Ectodermal cell (in vitro differentiated cells): Measurements from ENCODE around the gene STARD9.
"Not testable (repeated sequence)": the region's sequence is repeated elsewhere in the genome, so short reads cannot be mapped to it uniquely, and the experiment has no call there.

Experiments
- H3K27ac ChIP-seq: 2 replicates; pipeline ENCODE4 v1.7.0; 2013; ENCODE audit warnings: mild to moderate bottlenecking, low read depth, low read length; ENCODE audit not compliant: insufficient read depth, poor library complexity, severe bottlenecking
- H3K27me3 ChIP-seq: 2 replicates; pipeline ENCODE4 v1.7.0; 2013; ENCODE audit warnings: mild to moderate bottlenecking, low read length; ENCODE audit not compliant: insufficient read depth, control insufficient read depth, poor library complexity, severe bottlenecking
- H3K36me3 ChIP-seq: one replicate; pipeline ENCODE4 v1.7.0; 2013; ENCODE audit warnings: low read length; ENCODE audit not compliant: control insufficient read depth, insufficient read depth
- H3K4me1 ChIP-seq: one replicate; pipeline ENCODE4 v1.7.0; 2013; ENCODE audit warnings: low read length; ENCODE audit not compliant: control insufficient read depth, insufficient read depth
- H3K4me3 ChIP-seq: 2 replicates; pipeline ENCODE4 v1.7.0; 2013; ENCODE audit warnings: low read depth, low read length, control low read depth; ENCODE audit not compliant: insufficient read depth
- H3K9me3 ChIP-seq: 2 replicates; pipeline ENCODE4 v1.7.0; 2013; ENCODE audit warnings: mild to moderate bottlenecking, low read length, moderate library complexity; ENCODE audit not compliant: control insufficient read depth
- WGBS, 2 experiments: methylation state at CpG; one replicate each; pipeline ENCODE4 v1.1.7; 2013; ENCODE audit warnings: missing lambda C conversion rate in 2 of 2; 5-methylcytosine and 5-hydroxymethylcytosine counted together

Gene STARD9

GRCh38 chr15:42674472-42674871 lies 99.1 kb downstream of the STARD9 start:
- no peaks in the 10 kb centered on the region for H3K36me3 ChIP-seq
- WGBS, 2 experiments = 96% methylated on average over 6 of the region's 6 CpGs

GRCh38 chr15:42675021-42675420 lies 99.6 kb downstream of the STARD9 start:
- Histone ChIP-seq H3K4me1 (no peaks in the 10 kb centered on the region), H3K4me3 (no peak overlapping the region), H3K27me3 (no peaks in the 10 kb centered on the region), H3K36me3 (no peaks in the 10 kb centered on the region), H3K27ac (no peak overlapping the region), H3K9me3 (no peaks in the 10 kb centered on the region)
- 100% methylated on average over 1 of the region's 1 CpG for WGBS, 2 experiments

More at GRCh38 chr15:42674472-42674871, 99.1 kb downstream of the STARD9 start:
- Histone ChIP-seq H3K27ac (no peak overlapping the region), H3K9me3 (no peaks in the 10 kb centered on the region), H3K4me1 (no peaks in the 10 kb centered on the region), H3K27me3 (no peaks in the 10 kb centered on the region), H3K4me3 (no peak overlapping the region)

GRCh38 chr15:42679285-42680141 lies 104.1 kb downstream of the STARD9 start:
- H3K9me3 ChIP-seq = no peaks in the 10 kb centered on the region
- WGBS, 2 experiments = 94 to 95% methylated on average over 7 of the region's 7 CpGs
- H3K4me3 ChIP-seq = no peak overlapping the region
- H3K4me1 ChIP-seq = no peaks in the 10 kb centered on the region
- no peak overlapping the region for H3K27ac ChIP-seq
- H3K36me3 ChIP-seq = peaks cover 20% of the 10 kb centered on the region
- H3K27me3 ChIP-seq = no peaks in the 10 kb centered on the region

GRCh38 chr15:42680142-42680482 lies 104.7 kb downstream of the STARD9 start:
- peaks cover 21% of the 10 kb centered on the region for H3K36me3 ChIP-seq
- 91 to 96% methylated on average over 5 of the region's 5 CpGs for WGBS, 2 experiments

GRCh38 chr15:42681119-42681518 lies 105.7 kb downstream of the STARD9 start:
- H3K4me1 ChIP-seq = no peaks in the 10 kb centered on the region
- H3K27me3 ChIP-seq = no peaks in the 10 kb centered on the region
- no peak overlapping the region for H3K27ac ChIP-seq
- H3K4me3 ChIP-seq = no peak overlapping the region
- 94 to 95% methylated on average over 6 of the region's 6 CpGs for WGBS, 2 experiments
- no peaks in the 10 kb centered on the region for H3K9me3 ChIP-seq
- peaks cover 21% of the 10 kb centered on the region for H3K36me3 ChIP-seq

More at GRCh38 chr15:42680142-42680482, 104.7 kb downstream of the STARD9 start:
- not testable (repeated sequence) for H3K9me3 ChIP-seq, H3K4me1 ChIP-seq, H3K27me3 ChIP-seq, H3K27ac ChIP-seq, H3K4me3 ChIP-seq

GRCh38 chr15:42686281-42686680 lies 110.9 kb downstream of the STARD9 start:
- Histone ChIP-seq H3K36me3 (peaks cover 32% of the 10 kb centered on the region), H3K9me3 (no peaks in the 10 kb centered on the region), H3K4me1 (no peaks in the 10 kb centered on the region), H3K4me3 (no peak overlapping the region), H3K27me3 (no peaks in the 10 kb centered on the region), H3K27ac (no peak overlapping the region)
- 97% methylated on average over 8 of the region's 8 CpGs for WGBS, 2 experiments

- Histone ChIP-seq H3K9me3 (no peaks in the 10 kb centered on the region), H3K36me3 (peaks cover 22% of the 10 kb centered on the region), H3K4me1 (no peaks in the 10 kb centered on the region), H3K27me3 (no peaks in the 10 kb centered on the region), H3K4me3 (no peak overlapping the region), H3K27ac (no peak overlapping the region)
- WGBS, 2 experiments = 93 to 94% methylated on average over 4 of the region's 4 CpGs
Observed at GRCh38 chr15:42687740-42688139, 112.3 kb downstream of the STARD9 start.

GRCh38 chr15:42688301-42688700 lies 112.9 kb downstream of the STARD9 start:
- WGBS, 2 experiments = 94% methylated on average over 3 of the region's 3 CpGs
- Histone ChIP-seq H3K4me1 (no peaks in the 10 kb centered on the region), H3K27ac (no peak overlapping the region), H3K4me3 (no peak overlapping the region), H3K9me3 (no peaks in the 10 kb centered on the region), H3K36me3 (peaks cover 21% of the 10 kb centered on the region), H3K27me3 (no peaks in the 10 kb centered on the region)

GRCh38 chr15:42691308-42691707 lies 115.9 kb downstream of the STARD9 start:
- Histone ChIP-seq H3K27ac (no peak overlapping the region), H3K4me3 (no peak overlapping the region), H3K27me3 (no peaks in the 10 kb centered on the region), H3K9me3 (no peaks in the 10 kb centered on the region), H3K4me1 (no peaks in the 10 kb centered on the region), H3K36me3 (peaks cover 16% of the 10 kb centered on the region)
- WGBS, 2 experiments = 94% methylated on average over 4 of the region's 4 CpGs

- Histone ChIP-seq H3K36me3 (peaks cover 11% of the 10 kb centered on the region), H3K27ac (no peak overlapping the region), H3K4me3 (no peak overlapping the region), H3K9me3 (no peaks in the 10 kb centered on the region), H3K27me3 (no peaks in the 10 kb centered on the region), H3K4me1 (no peaks in the 10 kb centered on the region)
- WGBS, 2 experiments = 93 to 94% methylated on average over 9 of the region's 9 CpGs
Observed at GRCh38 chr15:42691770-42692169, 116.4 kb downstream of the STARD9 start.
